Sigmoid colon (tissue), 7 donors: ENCODE measurements around the gene SGPP2. TPM values are rescaled to one million over a fixed set of nuclear protein-coding genes. Genes with fewer than 3 reads are reported as not detected.

Experiments used
- DNase-seq: peaks from one replicate; pipeline ENCODE4 v3.0.0-alpha.2; 2019
- H3K27ac ChIP-seq, 4 donors: fragments of 200-600 bp; sonication (generic); one replicate each; pipeline ENCODE4 v1.5.1; 2016 to 2019; ENCODE audit warnings: mild to moderate bottlenecking in 1 of 4
- H3K27me3 ChIP-seq, 3 donors: fragments of 200-600 bp; sonication (generic); one replicate each; pipeline ENCODE4 v1.5.1; 2019; ENCODE audit warnings: mild to moderate bottlenecking in 1 of 3
- H3K36me3 ChIP-seq, 4 donors: fragments of 200-600 bp; sonication (generic); one replicate each; pipeline ENCODE4 v1.5.1; 2016 to 2019
- H3K4me1 ChIP-seq, 4 donors: fragments of 200-600 bp; sonication (generic); one replicate each; pipeline ENCODE4 v1.5.1; 2017 to 2019
- H3K4me3 ChIP-seq, 4 donors: fragments of 200-600 bp; sonication (generic); one replicate each; pipeline ENCODE4 v1.5.1; 2017 to 2019; ENCODE audit warnings: mild to moderate bottlenecking in 2 of 4, moderate library complexity in 1 of 4
- H3K9me3 ChIP-seq, 4 donors: fragments of 200-600 bp in 3 of 4; sonication (generic) in 3 of 4; one replicate each; pipeline versions ENCODE4 v1.5.1 to v1.6.1; 2013 to 2019
- CTCF ChIP-seq, 4 experiments: fragments of 450-650 bp in 3 of 4; fragments of 200-600 bp in 1 of 4; IDR thresholded peaks; one replicate each; pipeline ENCODE4 v1.5.1; 2016 to 2019; ENCODE audit warnings: antibody characterized with exemption in 4 of 4, mild to moderate bottlenecking in 3 of 4, moderate library complexity in 2 of 4
- EP300 ChIP-seq, 4 donors: sonication (generic); formaldehyde crosslinking; IDR thresholded peaks; one replicate each; pipeline ENCODE4 v1.6.1; 2017; ENCODE audit warnings: antibody characterized with exemption in 4 of 4
- POLR2A ChIP-seq, 2 donors: fragments of 450-650 bp; IDR thresholded peaks; one replicate each; pipeline ENCODE4 v1.6.1; 2016; ENCODE audit warnings: antibody characterized with exemption in 2 of 2, mild to moderate bottlenecking in 2 of 2, moderate library complexity in 2 of 2
- POLR2AphosphoS5 ChIP-seq, 4 donors: sonication (generic); formaldehyde crosslinking; IDR thresholded peaks; one replicate each; pipeline ENCODE4 v1.6.1; 2017; ENCODE audit warnings: antibody characterized with exemption in 4 of 4
- WGBS, 2 donors: extraction: QIAGEN DNeasy Blood & Tissue Kit; methylation state at CpG; one replicate each; pipeline ENCODE4 v1.1.7; 2013; 5-methylcytosine and 5-hydroxymethylcytosine counted together
- intact Hi-C: fragments of 100-400 bp; cut with DNase I; formaldehyde crosslinking; loops from one replicate; pipeline ENCODE4 v1.15.1; 2023
- polyA plus RNA-seq, 3 donors: library from polyadenylated mRNA; stranded (reverse); fragments of 200-250 nt; gene quantifications; one replicate each; pipeline ENCODE4 v1.2.3, GENCODE V29; 2013
- total RNA-seq, 4 donors: library from RNA; depleted of rRNA; stranded (reverse); fragments of >200 nt; gene quantifications; one replicate each; pipeline ENCODE4 v1.1.0, GENCODE V29; 2016
- donor health status: healthy with polysubstance abuse.
- donor health status: Bipolar disorder and iron deficiency.
- donor health status: healthy.

The SGPP2 gene
- total and polyA plus RNA-seq, 7 donors = 0.49 to 25.1 (median 1.1) TPM

DNA sequence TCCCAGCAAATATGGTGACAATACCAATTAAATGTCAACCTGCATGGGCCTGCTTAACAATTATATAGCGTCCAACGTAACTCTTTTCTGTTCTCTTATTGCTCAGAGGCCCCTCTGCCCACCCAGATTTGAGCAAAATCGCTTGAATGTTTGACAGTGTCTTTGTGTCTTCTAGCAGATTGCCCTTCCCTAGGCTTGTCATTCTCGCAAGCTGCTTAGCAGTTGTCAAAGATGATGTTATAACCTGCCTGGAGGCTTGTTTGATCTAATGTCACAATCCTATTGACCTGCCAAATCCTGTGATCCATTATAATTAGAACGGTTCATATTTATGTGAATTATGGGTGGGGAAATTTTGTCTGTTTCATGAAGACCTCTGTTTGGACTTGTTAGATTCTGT lies 122.7 kb downstream of the SGPP2 start:
- 86 to 89% methylated on average over 5 of the region's 5 CpGs for WGBS, 2 donors
- DNase-seq = no peak
- Histone ChIP-seq H3K4me1 (peaks cover 0 to 47% (median 27%) of the 10 kb centered on the region in 4 donors), H3K27ac (peak overlapping the region in 1 of 4 donors; percentile 53), H3K36me3 (no peaks in the 10 kb centered on the region), H3K4me3 (no peak overlapping the region), H3K9me3 (no peaks in the 10 kb centered on the region), H3K27me3 (no peaks in the 10 kb centered on the region)
- TF ChIP-seq POLR2A (IDR thresholded peaks at IDR 0.05) (no peak), POLR2AphosphoS5 (IDR thresholded peaks at IDR 0.05) (no peak), EP300 (IDR thresholded peaks at IDR 0.05) (no peak), CTCF (IDR thresholded peaks at IDR 0.05) (no peak)
- intact Hi-C loops = no loop called here

DNA sequence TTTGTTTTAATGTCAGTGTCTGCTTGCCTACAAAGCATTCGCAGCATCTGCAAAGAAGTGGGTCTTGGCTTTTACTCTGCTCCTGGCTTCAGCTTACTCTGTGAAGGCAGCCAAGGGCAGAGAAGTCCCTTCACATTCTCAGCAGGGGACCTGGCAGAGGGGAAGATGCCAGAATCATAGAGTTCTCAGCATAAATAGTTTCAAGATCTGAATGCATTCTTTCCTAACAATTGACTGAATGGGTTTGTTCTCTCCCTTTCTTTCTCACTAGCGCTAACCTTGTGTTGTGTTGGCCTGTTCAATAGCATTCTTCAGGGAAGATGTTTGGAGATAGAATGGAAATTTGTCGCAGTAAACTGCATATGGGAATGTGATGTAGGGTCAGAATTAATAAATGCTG lies 124.6 kb downstream of the SGPP2 start:
- Histone ChIP-seq H3K4me3 (no peak overlapping the region), H3K4me1 (peaks cover 0 to 47% (median 27%) of the 10 kb centered on the region in 4 donors), H3K36me3 (no peaks in the 10 kb centered on the region), H3K27me3 (no peaks in the 10 kb centered on the region), H3K9me3 (no peaks in the 10 kb centered on the region), H3K27ac (peak overlapping the region in 3 of 4 donors; percentile 10 to 53 (median 29))
- DNase-seq = no peak
- intact Hi-C loops = no loop called here
- WGBS, 2 donors = 73 to 89% methylated on average over 3 of the region's 3 CpGs
- TF ChIP-seq EP300 (IDR thresholded peaks at IDR 0.05) (no peak), POLR2AphosphoS5 (IDR thresholded peaks at IDR 0.05) (no peak), POLR2A (IDR thresholded peaks at IDR 0.05) (no peak), CTCF (IDR thresholded peaks at IDR 0.05) (no peak)

GRCh38 chr2:222554517-222554916 lies 130.2 kb downstream of the SGPP2 start:
- Histone ChIP-seq H3K4me1 (peaks cover 0 to under 1% (median 0%) of the 10 kb centered on the region in 4 donors), H3K9me3 (no peaks in the 10 kb centered on the region), H3K27me3 (no peaks in the 10 kb centered on the region), H3K4me3 (no peak overlapping the region), H3K27ac (no peak overlapping the region), H3K36me3 (no peaks in the 10 kb centered on the region)
- no peak for DNase-seq
- intact Hi-C loops = no loop called here
- WGBS, 2 donors = 69 to 86% methylated on average over 7 of the region's 7 CpGs
- TF ChIP-seq POLR2AphosphoS5 (IDR thresholded peaks at IDR 0.05) (no peak), POLR2A (IDR thresholded peaks at IDR 0.05) (no peak), EP300 (IDR thresholded peaks at IDR 0.05) (no peak), CTCF (IDR thresholded peaks at IDR 0.05) (no peak)

- WGBS, 2 donors = 83 to 90% methylated on average over 4 of the region's 4 CpGs
- DNase-seq = no peak
- Histone ChIP-seq H3K36me3 (no peaks in the 10 kb centered on the region), H3K27me3 (no peaks in the 10 kb centered on the region), H3K4me3 (no peak overlapping the region), H3K27ac (no peak overlapping the region), H3K9me3 (no peaks in the 10 kb centered on the region), H3K4me1 (no peaks in the 10 kb centered on the region)
- intact Hi-C loops = loop anchor here (1.0 to 5.0 kb wide), 2 partner anchors 51 to 243 kb away; no protein-coding TSS in a partner anchor
- TF ChIP-seq CTCF (IDR thresholded peaks at IDR 0.05) (no peak), POLR2A (IDR thresholded peaks at IDR 0.05) (no peak), POLR2AphosphoS5 (IDR thresholded peaks at IDR 0.05) (no peak), EP300 (IDR thresholded peaks at IDR 0.05) (no peak)
Observed at GRCh38 chr2:222561151-222561550, 136.8 kb downstream of the SGPP2 start.
